Measurements from ENCODE around the gene MYRF. TPM values are rescaled to one million over a fixed set of nuclear protein-coding genes. Genes with fewer than 3 reads are reported as not detected.

Gene MYRF
- total RNA-seq, 1 donor from 2014 or later: 13.7 TPM

GRCh38 chr11:61752925-61753521 lies 587 bp downstream of the MYRF start:
- H3K36me3 ChIP-seq (ENCODE audit: control insufficient read depth, insufficient read depth, low read length): no peaks in the 10 kb centered on the region
- DNase-seq (ENCODE audit: low read depth): no peak
- H3K4me3 ChIP-seq (ENCODE audit: low read depth, low read length): peak overlapping the region; percentile 52
- H3K27me3 ChIP-seq (ENCODE audit: control insufficient read depth, insufficient read depth, low read length): no peaks in the 10 kb centered on the region
- no peak for TF ChIP-seq CTCF (IDR thresholded peaks at IDR 0.05; ENCODE audit: insufficient read depth, low read length, poor library complexity, severe bottlenecking)

- no peaks in the 10 kb centered on the region for H3K27me3 ChIP-seq (ENCODE audit: control insufficient read depth, insufficient read depth, low read length)
- H3K36me3 ChIP-seq (ENCODE audit: control insufficient read depth, insufficient read depth, low read length): no peaks in the 10 kb centered on the region
- peak overlapping the region; percentile 52 for H3K4me3 ChIP-seq (ENCODE audit: low read depth, low read length)
- DNase-seq (ENCODE audit: low read depth): no peak
- no peak for TF ChIP-seq CTCF (IDR thresholded peaks at IDR 0.05; ENCODE audit: insufficient read depth, low read length, poor library complexity, severe bottlenecking)
These were observed 1.2 kb downstream of the MYRF start for GRCh38 chr11:61753672-61754071.

- no peaks in the 10 kb centered on the region for H3K36me3 ChIP-seq (ENCODE audit: control insufficient read depth, insufficient read depth, low read length)
- H3K4me3 ChIP-seq (ENCODE audit: low read depth, low read length): peak overlapping the region; percentile 52
- no peaks in the 10 kb centered on the region for H3K27me3 ChIP-seq (ENCODE audit: control insufficient read depth, insufficient read depth, low read length)
- no peak for DNase-seq (ENCODE audit: low read depth)
- no peak for TF ChIP-seq CTCF (IDR thresholded peaks at IDR 0.05; ENCODE audit: insufficient read depth, low read length, poor library complexity, severe bottlenecking)
These were observed 2.4 kb downstream of the MYRF start for GRCh38 chr11:61754534-61755482.

- no peak for TF ChIP-seq CTCF (IDR thresholded peaks at IDR 0.05; ENCODE audit: insufficient read depth, low read length, poor library complexity, severe bottlenecking)
These were observed 3.7 kb downstream of the MYRF start for GRCh38 chr11:61756147-61756451.

GRCh38 chr11:61756452-61757212 lies 4.2 kb downstream of the MYRF start:
- Histone ChIP-seq H3K27me3 (ENCODE audit: control insufficient read depth, insufficient read depth, low read length) (no peaks in the 10 kb centered on the region), H3K4me3 (ENCODE audit: low read depth, low read length) (no peak overlapping the region), H3K36me3 (ENCODE audit: control insufficient read depth, insufficient read depth, low read length) (no peaks in the 10 kb centered on the region)
- no peak for DNase-seq (ENCODE audit: low read depth)
- no peak for TF ChIP-seq CTCF (IDR thresholded peaks at IDR 0.05; ENCODE audit: insufficient read depth, low read length, poor library complexity, severe bottlenecking)

More at GRCh38 chr11:61756147-61756451, 3.7 kb downstream of the MYRF start:
- H3K4me3 ChIP-seq (ENCODE audit: low read depth, low read length): no peak overlapping the region
- no peak for DNase-seq (ENCODE audit: low read depth)
- no peaks in the 10 kb centered on the region for H3K36me3 ChIP-seq (ENCODE audit: control insufficient read depth, insufficient read depth, low read length)
- H3K27me3 ChIP-seq (ENCODE audit: control insufficient read depth, insufficient read depth, low read length): no peaks in the 10 kb centered on the region

Measured in kidney epithelial cell (primary cell).